ENCODE data around the gene ULK1. TPM values are rescaled to one million over a fixed set of nuclear protein-coding genes. Genes with fewer than 3 reads are reported as not detected.

The ULK1 gene
- total and polyA plus RNA-seq, 2 of the 13 experiments (the other 11 are each of a cell fraction or from before 2014, with no cell fraction given), result 2.8 to 10.1 TPM

- Histone ChIP-seq H3K4me2 (ENCODE audit: low read depth, low read length) (no peak overlapping the region), H3K9ac (ENCODE audit: insufficient read depth, low read depth, low read length) (no peak overlapping the region)
- ATAC-seq, result no peak
These were observed 22.7 kb upstream of the ULK1 start for GRCh38 chr12:131871677-131872076.

GRCh38 chr12:131872154-131873051 is 22.0 kb upstream of the ULK1 start:
- in situ Hi-C loops (cut with HindIII; ENCODE audit: extremely low pct_ligation_motif_present, low pct_unique_long_range_greater_than_20kb), result no loop called here
- Histone ChIP-seq H2AFZ (ENCODE audit: low read length) (no peak overlapping the region), H3K36me3 (replicated peaks in 1 of 2; ENCODE audit: control insufficient read depth in 1 of 2, insufficient read depth in 2 of 2, low read length in 2 of 2) (no peaks in the 10 kb centered on the region), H3K4me3 (replicated peaks in 1 of 3; ENCODE audit: insufficient read depth in 1 of 3, low read depth in 2 of 3, low read length in 3 of 3) (no peak overlapping the region), H3K79me2 (ENCODE audit: insufficient read depth, low read length) (no peaks in the 10 kb centered on the region), H3K27ac (ENCODE audit: extremely low read length, insufficient read depth, low read length) (no peak overlapping the region), H3K9me3 (ENCODE audit: low read length) (no peaks in the 10 kb centered on the region), H3K4me2 (ENCODE audit: low read depth, low read length) (peak overlapping the region; percentile 43; the same call in 1 of the 2 replicates), H3K9ac (ENCODE audit: insufficient read depth, low read depth, low read length) (no peak overlapping the region), H3K27me3 (ENCODE audit: control insufficient read depth in 1 of 2, insufficient read depth in 2 of 2, low read length in 2 of 2) (peaks cover 0 to 11% of the 10 kb centered on the region in 2 experiments; a peak in 1 of 5 replicates), H4K20me1 (ENCODE audit: insufficient read depth, low read length) (no peaks in the 10 kb centered on the region), H3K4me1 (ENCODE audit: insufficient read depth, low read length) (peaks cover 9% of the 10 kb centered on the region; the same call in 1 of the 2 replicates)
- ChIA-PET CTCF (ENCODE audit: low intra/inter-chr PET ratio, low total read pairs) (no interaction called here), POLR2A (interaction anchor here (1.8 kb wide), 1 partner anchor 12 kb away, joined by 6 read pairs; no protein-coding TSS in a partner anchor)
- no peak for FAIRE-seq
- no TSS peak for BruUV-seq (replicated peaks)
- WGBS (ENCODE audit: low lambda C conversion rate), result 23% methylated on average over 14 of the region's 21 CpGs
- DNase-seq (ENCODE audit: low spot score), result no peak
- intact Hi-C loops (cut with micrococcal nuclease; ENCODE audit: unreplicated experiment), result no loop called here
- ATAC-seq, result peak; percentile 77
- peak; percentile 46; the same call in 1 of the 2 replicates for TF ChIP-seq ZSCAN25 (CRISPR knock-in tag; IDR thresholded peaks at IDR 0.05)
- no peak for TF ChIP-seq DRAP1 (CRISPR knock-in tag; IDR thresholded peaks at IDR 0.05)
- TF ChIP-seq FOSL2 (CRISPR knock-in tag; IDR thresholded peaks at IDR 0.05), result peak; percentile 51
- TF ChIP-seq ZFP1 (CRISPR knock-in tag; IDR thresholded peaks at IDR 0.05), result no peak
- TF ChIP-seq HOXA3 (CRISPR knock-in tag; IDR thresholded peaks at IDR 0.05), result no peak
- TF ChIP-seq ZNF646 (CRISPR knock-in tag; IDR thresholded peaks at IDR 0.05), result no peak
- no peak for TF ChIP-seq ZBTB42 (CRISPR knock-in tag; IDR thresholded peaks at IDR 0.05)
- no peak for TF ChIP-seq ZNF496 (CRISPR knock-in tag; IDR thresholded peaks at IDR 0.05; ENCODE audit: insufficient replicate concordance)
- no peak for TF ChIP-seq ZNF841 (CRISPR knock-in tag; IDR thresholded peaks at IDR 0.05; ENCODE audit: borderline replicate concordance)

More at GRCh38 chr12:131871677-131872076, 22.7 kb upstream of the ULK1 start:
- Histone ChIP-seq H2AFZ (ENCODE audit: low read length) (no peak overlapping the region), H3K4me1 (ENCODE audit: insufficient read depth, low read length) (peaks cover 9% of the 10 kb centered on the region; the same call in 1 of the 2 replicates), H4K20me1 (ENCODE audit: insufficient read depth, low read length) (no peaks in the 10 kb centered on the region), H3K36me3 (replicated peaks in 1 of 2; ENCODE audit: control insufficient read depth in 1 of 2, insufficient read depth in 2 of 2, low read length in 2 of 2) (no peaks in the 10 kb centered on the region), H3K27me3 (ENCODE audit: control insufficient read depth in 1 of 2, insufficient read depth in 2 of 2, low read length in 2 of 2) (peaks cover 0 to 7% of the 10 kb centered on the region in 2 experiments; a peak in 1 of 5 replicates), H3K27ac (ENCODE audit: extremely low read length, insufficient read depth, low read length) (no peak overlapping the region), H3K4me3 (replicated peaks in 1 of 3; ENCODE audit: insufficient read depth in 1 of 3, low read depth in 2 of 3, low read length in 3 of 3) (no peak overlapping the region), H3K79me2 (ENCODE audit: insufficient read depth, low read length) (no peaks in the 10 kb centered on the region), H3K9me3 (ENCODE audit: low read length) (no peaks in the 10 kb centered on the region)
- CTCF ChIA-PET (ENCODE audit: low intra/inter-chr PET ratio, low total read pairs), result no interaction called here
- intact Hi-C loops (cut with micrococcal nuclease; ENCODE audit: unreplicated experiment), result no loop called here
- BruUV-seq (replicated peaks), result no TSS peak
- POLR2A ChIA-PET, result interaction anchor here (1.8 kb wide), 1 partner anchor 11 kb away, joined by 6 read pairs; no protein-coding TSS in a partner anchor
- TF ChIP-seq ZMYM3 (CRISPR knock-in tag; IDR thresholded peaks at IDR 0.05), result 0 out of 2 replicates have a peak, but pooled peaks have one; percentile 19
- TF ChIP-seq ZNF296 (CRISPR knock-in tag; conservative IDR thresholded peaks at IDR 0.05), result no peak
- DNase-seq (ENCODE audit: low spot score), result no peak
- FAIRE-seq, result no peak
- in situ Hi-C loops (cut with HindIII; ENCODE audit: extremely low pct_ligation_motif_present, low pct_unique_long_range_greater_than_20kb), result no loop called here
- 58% methylated on average over 6 of the region's 6 CpGs for WGBS (ENCODE audit: low lambda C conversion rate)

All from HepG2 (cell line).